CD4-positive, alpha-beta T cell treated with Interleukin-15 for 1 hour (primary cell): ENCODE measurements around the gene ASB7.
"Not testable (repeated sequence)": the region's sequence is repeated elsewhere in the genome, so short reads cannot be mapped to it uniquely, and the experiment has no call there.

ENCODE experiments used
- DNase-seq: peaks from one replicate; pipeline ENCODE4 v3.0.0-alpha.2; 2020

ASB7 gene

GRCh38 chr15:100602064-100602822 is at the start of gene ASB7, which contains the start of gene LINS1:
TSS of gene ASB7 (plus strand) at chr15:100602589. CDS start at chr15:100612217, 9,628 bp downstream.
TSS of gene LINS1 (minus strand) at chr15:100602184. CDS start at chr15:100580842, 21,342 bp downstream.
- DNase-seq: peak; percentile 100

DNA sequence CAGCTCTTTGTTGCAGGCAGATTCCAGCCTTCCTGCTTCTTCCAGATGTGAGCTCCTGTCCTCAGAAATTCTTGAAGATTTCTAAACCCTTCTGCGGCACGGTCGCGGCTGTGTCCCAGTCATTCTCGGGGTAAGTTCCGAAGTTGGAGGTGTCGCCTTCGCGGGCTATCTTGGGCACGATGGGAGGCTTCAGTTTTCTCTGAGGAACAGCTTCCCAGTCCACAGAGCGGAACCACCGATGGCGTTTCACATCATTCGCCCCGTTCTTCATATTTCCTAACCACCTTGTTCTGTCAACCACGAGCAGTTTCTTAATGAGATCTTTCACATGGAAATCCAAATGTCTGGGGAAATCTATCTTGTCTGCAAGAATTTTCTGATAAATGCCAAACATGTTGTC is 48.9 kb upstream of the ASB7 start:
- DNase-seq: no peak

DNA sequence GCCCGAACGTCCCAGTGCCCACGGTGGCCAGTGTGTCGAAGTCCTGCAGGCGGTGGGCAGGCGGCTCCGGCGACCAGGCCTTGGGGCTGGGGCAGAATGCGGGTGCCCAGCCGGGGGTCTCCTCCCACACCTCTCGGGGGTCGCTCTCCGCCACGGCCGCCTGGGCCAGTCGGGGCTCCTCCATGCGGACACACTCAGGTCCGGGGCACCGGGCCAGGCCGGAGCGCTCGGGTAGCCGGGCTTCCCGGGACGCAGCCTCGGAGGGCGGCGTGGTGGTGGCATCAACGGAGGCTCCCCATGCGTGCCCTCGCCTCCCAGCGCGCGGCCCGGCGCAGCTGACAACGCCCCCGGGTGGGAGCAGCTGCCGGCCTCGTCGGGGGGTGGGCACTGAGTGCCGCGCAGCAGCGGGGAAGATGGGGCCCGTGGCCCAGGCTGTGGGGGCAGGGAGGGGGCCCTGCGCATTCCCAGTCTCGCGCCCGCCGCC is 43.6 kb upstream of the ASB7 start:
- DNase-seq: no peak

DNA sequence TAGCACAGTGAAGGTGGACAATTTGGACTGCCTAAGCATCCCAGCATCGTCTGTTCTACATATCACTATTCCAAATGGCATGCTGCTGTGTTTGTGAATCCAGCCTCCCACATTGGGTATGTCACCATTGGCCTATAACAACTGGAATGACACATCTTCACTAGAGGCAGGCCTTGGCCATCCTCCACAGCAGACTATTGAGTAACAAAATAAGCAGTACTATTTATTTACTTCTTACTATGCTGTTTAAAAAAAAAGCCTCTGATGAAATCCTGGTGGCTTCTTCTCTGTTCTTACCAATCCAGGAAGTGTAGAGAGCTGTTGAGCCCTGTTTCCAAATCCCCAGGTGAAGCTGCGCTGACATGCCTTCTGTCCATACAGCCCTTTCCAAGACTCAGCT is 43.1 kb upstream of the ASB7 start:
- no peak for DNase-seq

- no peak for DNase-seq
These were observed 42.1 kb upstream of the ASB7 start for GRCh38 chr15:100560323-100560722.

GRCh38 chr15:100565591-100565990 is 36.8 kb upstream of the ASB7 start:
- no peak for DNase-seq

- DNase-seq: no peak
These were observed 35.4 kb upstream of the ASB7 start for GRCh38 chr15:100566850-100567628.

DNA sequence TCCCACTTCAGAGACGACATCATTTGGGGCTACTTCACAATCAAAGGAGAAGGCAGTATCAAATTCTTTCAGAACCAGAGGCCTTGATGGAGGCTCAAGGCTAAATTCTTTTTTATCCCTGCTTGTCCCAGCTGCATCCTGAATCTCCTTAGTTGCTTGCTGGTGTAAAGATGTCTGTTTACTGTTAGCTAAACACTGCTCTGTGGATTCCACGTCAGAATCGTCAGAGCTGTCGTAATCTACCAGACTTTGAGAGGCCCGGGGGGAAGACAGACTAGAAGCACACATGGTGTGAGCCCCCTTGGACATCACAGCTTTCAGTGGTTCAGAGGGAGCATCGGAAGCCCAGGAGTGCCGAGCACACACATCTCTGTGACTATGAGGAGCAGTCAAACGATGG is 33.0 kb upstream of the ASB7 start:
- DNase-seq: no peak

DNA sequence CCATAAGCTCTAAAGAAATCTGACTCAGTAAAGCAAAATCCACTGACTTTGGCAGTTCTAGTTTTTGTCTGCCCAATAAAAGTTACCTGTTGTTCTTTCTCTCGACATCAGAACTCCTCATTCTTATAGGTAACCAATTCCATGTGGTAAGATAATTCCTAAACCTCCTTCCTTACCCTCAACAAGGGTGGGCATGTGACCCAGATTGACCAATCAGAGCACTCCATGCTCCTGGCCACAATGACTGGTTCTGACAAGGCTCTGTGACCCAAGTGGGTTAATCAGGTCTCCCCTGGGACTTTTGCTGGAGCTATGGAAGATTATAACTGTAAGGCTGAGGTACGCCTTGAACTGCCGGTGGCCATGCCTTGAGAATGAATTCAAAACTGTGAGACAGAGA is 32.1 kb upstream of the ASB7 start:
- no peak for DNase-seq

DNA sequence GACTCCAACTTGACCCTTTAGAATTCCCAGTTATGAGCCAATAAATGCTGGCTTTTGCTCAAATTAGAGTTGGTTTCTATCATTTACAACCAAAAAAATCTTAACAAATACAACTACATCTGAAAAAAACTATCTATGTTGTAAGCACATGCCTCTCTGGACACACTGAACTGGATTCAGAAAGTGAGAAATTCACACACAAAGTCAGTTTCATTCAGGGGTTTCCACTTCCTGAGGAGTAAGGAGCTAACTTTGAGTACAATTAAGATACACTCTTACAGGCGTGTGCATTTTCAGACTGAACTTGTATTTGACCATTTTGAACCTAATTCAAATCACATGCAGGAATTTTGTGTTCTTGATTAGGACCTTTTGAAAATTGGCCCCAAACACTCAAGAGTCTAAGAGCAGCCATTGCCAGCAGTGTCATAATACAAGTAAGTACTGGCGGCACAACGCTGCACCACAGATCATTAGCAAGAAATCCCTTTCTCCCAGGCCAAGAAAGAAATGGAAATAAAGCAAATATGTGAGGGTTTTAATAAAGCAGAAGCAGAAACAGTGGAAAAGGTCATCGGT is 31.6 kb upstream of the ASB7 start:
- no peak for DNase-seq

DNA sequence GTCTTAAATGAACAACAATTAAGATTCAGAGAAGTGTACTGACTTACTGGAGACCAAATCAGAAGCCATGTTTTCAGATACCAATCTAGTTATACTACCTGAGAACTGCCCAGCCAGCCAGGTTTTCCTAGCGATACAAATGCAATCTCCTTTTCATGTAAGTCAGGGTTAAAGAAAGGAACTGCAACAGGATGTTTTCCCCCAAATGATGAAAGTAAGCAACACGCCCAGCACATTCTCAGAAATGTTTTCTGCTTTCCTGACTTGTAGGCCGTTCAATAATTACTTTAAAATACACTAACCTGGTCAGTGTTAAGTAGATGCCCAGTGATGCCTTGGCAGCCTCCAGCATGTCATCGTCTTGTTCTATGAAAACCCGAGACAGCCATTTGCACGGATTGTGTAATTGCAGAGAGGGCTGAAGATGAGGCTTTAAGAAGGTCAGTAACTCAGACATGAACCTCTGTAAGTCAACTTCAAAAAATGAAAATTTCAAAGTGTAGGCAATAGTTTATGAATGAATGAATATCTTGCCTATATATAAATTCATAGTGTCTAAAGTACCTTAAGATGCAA is 30.7 kb upstream of the ASB7 start:
- no peak for DNase-seq

GRCh38 chr15:100572362-100572983 is 29.9 kb upstream of the ASB7 start:
- DNase-seq: no peak

- no peak for DNase-seq
These were observed 28.9 kb upstream of the ASB7 start for GRCh38 chr15:100573526-100573925.

DNA sequence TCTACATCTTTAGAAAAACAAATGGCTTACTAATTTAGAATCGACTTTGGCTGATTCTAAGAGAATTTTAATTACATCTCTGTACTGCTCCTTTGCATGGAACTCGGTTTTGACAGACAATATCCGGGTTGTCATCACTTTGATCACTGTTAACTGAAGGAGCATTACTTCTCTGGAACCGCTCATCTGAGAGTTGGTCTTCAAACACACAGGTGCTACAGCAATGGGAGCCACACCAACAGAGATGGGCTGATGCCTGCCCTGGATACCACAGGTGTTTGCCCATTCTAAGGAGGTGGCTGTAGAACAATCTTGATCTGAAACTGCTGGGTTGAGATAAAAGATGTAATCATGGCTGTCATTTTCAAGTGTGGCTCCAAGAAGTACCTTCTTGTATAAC is 22.0 kb upstream of the ASB7 start:
- no peak for DNase-seq

- DNase-seq: no peak
These were observed 13.6 kb upstream of the ASB7 start for GRCh38 chr15:100588638-100589242.

- DNase-seq: not testable (repeated sequence)
These were observed 11.2 kb upstream of the ASB7 start for GRCh38 chr15:100591163-100591562.

GRCh38 chr15:100591835-100592234 is 10.6 kb upstream of the ASB7 start:
- DNase-seq: no peak

- DNase-seq: no peak
These were observed 9.5 kb upstream of the ASB7 start for GRCh38 chr15:100592898-100593297.

GRCh38 chr15:100593431-100593830 is 9.0 kb upstream of the ASB7 start:
- DNase-seq: no peak

GRCh38 chr15:100595964-100596363 is 6.4 kb upstream of the ASB7 start:
- DNase-seq: no peak

DNA sequence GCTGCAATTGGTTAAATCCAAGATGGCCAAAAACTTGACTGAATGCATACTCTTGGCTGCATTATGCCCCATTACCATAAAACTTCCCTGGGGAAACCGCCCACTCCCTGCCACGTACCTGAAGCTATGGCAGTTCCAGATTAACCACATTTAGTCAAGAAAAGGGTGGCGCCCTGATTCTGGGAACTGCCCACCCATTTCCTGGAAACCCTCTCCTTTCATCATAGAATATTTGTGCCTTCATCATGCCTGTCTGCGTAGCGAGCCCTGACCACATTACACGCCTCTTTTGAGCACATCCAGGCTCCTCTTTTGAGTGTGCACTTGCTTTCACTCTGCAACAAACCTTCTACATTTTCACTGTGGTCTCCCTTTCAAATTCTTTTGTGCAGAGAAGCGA is 5.6 kb upstream of the ASB7 start:
- peak; percentile 95 for DNase-seq

DNA sequence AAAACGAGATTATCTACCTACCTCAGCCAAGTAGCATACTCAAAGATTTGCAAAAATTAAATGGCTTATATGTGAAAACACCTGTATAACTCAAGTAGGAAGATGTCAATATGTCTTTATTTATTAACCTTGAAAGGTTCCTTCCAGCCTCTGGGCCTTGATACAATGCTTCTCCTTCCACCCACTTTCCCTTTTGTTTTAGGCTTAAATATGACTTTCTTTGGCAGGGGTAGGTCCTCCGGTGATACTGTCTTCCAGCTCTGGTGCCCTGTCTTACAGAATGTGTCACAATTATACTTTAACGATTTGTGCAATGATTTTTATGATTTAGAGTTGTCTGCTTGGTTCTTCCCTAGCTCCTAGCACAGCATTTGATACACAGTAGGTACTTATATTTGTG is 4.5 kb upstream of the ASB7 start:
- DNase-seq: no peak
